ENCODE measurements around the gene EPM2A.
A peak's percentile ranks its signal among the peaks of the same experiment; 100 is the strongest.
"Not testable (repeated sequence)": the region's sequence is repeated elsewhere in the genome, so short reads cannot be mapped to it uniquely, and the experiment has no call there.

The EPM2A gene

DNA sequence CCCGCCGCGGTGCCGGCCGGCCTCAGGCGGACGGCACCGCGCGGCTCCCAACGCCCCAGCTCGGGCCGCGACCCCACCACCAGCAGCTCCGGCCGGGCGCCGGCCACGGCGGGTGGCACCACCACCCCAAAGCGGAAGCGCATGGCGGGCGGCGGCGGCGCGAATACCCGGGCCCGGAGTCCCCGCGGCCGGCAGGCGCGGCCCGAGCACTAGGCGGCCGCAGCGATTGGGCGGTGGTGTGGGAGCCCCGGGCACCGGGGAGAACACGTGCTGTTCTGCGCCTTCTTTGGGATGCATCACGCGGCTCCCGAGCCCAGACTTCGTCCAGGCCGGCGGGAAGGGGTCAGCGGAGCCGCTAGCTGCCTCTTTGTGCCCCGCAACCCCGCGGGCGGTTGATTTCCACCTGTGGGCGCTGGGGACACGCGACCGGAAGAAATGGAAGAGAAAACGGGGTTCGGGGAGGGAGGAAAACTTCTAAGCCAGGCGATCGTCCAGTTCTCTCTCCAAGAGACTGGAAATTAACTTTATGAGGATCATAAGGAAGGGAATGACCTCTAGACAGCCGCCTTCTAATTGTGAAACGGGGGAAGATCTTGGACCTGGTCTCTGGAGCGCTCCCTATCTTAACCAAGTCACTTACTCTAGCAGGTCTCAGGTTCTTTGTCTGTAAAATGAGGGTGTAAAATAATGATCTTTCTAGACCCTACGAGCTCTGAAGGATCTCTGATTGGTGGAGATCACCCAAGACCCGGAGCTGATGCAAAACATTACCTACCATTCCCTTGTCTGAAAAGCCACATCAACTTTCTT lies at the start of gene EPM2A:
Gene EPM2A (minus strand): TSS at position 165 of the 810 bp plus-strand sequence. CDS start 22 bp downstream, at position 143.
- DNase-seq, result peak; percentile 67 to 68

DNA sequence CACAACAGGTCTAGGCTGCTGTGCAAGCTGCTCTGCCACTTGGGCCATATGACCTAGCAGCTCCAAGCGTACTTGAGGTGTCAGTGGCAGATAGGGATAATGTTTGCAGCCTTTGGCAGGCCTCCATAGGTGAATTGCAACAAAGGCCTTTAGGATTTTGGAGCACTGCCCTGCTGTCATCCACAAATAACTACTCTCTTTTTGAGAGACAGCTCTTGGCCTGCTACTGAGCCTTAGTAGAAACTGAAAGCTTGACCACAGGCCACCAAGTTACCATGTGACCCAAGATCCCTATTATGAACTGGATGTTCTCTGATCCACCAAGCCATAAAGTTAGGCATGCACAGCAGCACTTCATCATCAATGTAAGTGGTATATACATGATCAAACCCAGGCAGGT lies 49.4 kb upstream of the EPM2A start:
- no peak for DNase-seq

DNA sequence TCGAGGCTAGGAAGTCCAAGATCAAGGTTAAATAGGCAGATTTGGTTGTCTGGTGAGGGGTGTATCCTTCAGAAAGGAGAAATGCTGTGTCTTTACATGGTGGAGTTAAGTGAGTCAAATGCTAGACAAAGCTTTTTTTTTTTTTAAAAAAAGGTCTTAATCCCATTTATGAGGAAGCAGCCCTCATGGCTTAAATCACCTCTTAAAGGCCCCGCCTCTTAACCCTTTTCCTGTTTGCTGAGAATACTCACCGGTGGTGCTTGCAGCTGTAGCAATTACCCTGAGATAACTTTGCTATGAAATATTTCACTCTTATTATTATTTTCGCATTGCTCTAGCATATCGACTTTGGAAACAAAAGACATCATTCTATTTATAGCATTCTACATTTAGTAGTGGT lies 48.5 kb upstream of the EPM2A start:
- DNase-seq, result no peak

GRCh38 chr6:145772846-145773245 lies 37.5 kb upstream of the EPM2A start:
- no peak for DNase-seq

DNA sequence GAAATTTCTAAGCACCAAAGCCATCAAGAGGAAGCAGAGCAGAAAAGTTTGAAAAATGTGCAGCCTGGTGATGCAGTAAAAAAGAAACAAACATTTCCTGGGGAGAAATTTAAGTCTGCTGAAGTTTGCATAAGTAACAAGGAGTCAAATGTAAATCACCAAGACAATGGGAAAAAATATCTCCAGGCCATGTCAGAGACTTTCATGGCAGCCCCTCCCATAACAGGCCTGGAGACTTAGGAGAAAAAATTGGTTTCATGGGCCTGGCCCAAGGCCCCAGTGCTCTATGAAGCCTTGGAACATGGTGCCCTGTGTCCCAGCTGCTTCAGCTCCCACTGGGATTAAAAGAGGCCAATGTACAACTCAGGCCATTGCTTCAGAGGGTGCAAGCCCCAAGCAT lies 30.1 kb upstream of the EPM2A start:
- DNase-seq, result no peak

DNA sequence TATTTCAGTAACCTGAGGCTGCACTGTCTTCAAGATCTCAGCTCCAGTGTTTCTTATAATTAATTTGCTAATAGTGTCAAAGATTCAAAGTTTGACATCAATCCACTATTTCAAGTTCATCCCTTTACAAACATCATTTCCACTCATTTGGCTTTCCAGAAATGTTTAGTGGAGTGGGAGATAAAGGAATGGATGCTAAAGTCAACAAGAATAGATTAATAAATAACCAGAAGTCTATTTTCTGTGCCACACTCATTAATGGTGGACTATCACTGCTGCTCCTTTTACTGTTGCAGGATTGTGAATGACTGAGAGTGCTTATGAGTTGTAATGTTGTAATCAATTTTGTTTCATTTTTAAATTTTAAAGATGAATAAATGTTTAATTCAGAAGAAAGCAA lies 28.4 kb upstream of the EPM2A start:
- no peak for DNase-seq

GRCh38 chr6:145761584-145761983 lies 26.3 kb upstream of the EPM2A start:
- no peak for DNase-seq

- DNase-seq, result no peak
These were observed 22.8 kb upstream of the EPM2A start for GRCh38 chr6:145758113-145758512.

- DNase-seq, result peak in 1 of 2 donors; percentile 2
These were observed 20.9 kb upstream of the EPM2A start for GRCh38 chr6:145756170-145756662.

DNA sequence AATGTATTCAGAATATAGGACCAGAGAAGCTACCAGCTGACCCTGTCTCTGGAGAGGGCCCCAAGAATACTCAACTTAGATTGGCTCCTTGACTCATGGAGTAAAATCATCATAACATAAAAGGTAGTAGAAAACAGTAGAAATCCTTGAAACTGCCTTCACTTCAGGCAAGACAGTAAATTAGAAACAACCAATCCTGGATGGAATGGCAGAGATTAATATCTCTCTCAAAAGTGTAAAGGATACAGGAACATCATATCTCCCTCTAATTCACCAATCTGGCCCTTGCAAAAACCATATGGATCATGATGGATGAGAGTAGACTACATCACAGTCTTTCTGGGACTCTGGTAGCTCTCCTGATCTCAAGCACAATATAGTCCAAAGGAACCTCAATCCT lies 20.4 kb upstream of the EPM2A start:
- DNase-seq, result no peak

DNA sequence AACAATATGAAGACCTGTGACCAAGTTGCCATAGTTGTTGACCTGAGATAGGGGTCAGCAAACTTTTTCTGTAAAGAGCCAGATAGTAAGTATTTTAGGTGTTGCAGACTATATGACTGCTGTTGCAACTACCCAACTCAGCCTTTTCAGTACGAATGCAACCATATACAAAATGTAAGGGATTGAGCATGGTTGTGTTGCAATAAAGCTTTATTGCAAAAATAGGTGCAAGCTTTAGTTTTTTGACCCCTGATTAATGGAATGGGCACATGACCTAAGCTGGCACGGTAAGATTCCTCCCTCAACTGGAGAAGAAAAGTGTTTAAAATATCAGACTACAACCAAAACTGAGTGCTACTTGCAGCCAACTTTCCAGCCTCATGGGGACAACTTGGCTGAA lies 17.3 kb upstream of the EPM2A start:
- DNase-seq, result no peak

- DNase-seq, result no peak
These were observed 14.3 kb upstream of the EPM2A start for GRCh38 chr6:145749632-145750031.

- no peak for DNase-seq
These were observed 10.5 kb upstream of the EPM2A start for GRCh38 chr6:145745861-145746260.

DNA sequence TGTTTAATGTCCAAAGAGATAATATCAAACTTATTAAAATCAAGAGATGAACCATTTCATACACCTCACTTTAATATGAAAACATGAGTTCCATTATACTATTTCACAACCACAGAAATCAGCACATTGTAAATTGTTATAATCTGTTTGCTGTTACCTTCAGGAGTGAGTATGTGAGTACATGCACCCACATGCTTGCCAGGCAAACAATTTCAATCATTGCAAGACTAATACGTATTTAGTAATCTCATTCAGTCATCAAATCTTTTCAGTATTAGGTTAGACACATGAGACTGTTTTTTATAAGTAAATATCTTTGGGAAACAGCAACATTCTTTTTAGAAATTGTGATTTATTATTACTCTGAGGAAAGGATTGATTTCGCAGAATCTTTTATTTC lies 9.3 kb upstream of the EPM2A start:
- DNase-seq, result no peak

- no peak for DNase-seq
These were observed 8.0 kb upstream of the EPM2A start for GRCh38 chr6:145743332-145743731.

DNA sequence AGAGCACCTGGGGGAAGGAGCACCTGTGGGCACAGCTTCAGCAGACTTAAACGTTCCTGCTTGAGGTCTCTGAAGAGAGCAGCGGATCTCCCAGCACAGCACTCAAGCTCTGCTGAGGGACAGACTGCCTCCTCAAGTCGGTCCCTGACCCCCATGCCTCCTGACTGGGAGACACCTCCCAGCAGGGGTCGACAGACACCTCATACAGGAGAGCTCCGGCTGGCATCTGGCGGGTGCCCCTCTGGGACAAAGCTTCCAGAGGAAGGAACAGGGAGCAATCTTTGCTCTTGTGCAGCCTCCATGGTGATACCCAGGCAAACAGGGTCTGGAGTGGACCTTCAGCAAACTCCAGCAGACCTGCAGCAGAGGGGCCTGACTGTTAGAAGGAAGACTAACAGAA lies 7.2 kb upstream of the EPM2A start:
- DNase-seq, result not testable (repeated sequence)

GRCh38 chr6:145739685-145740084 lies 4.4 kb upstream of the EPM2A start:
- DNase-seq, result not testable (repeated sequence)

GRCh38 chr6:145738265-145738664 lies 2.9 kb upstream of the EPM2A start:
- DNase-seq, result no peak

DNA sequence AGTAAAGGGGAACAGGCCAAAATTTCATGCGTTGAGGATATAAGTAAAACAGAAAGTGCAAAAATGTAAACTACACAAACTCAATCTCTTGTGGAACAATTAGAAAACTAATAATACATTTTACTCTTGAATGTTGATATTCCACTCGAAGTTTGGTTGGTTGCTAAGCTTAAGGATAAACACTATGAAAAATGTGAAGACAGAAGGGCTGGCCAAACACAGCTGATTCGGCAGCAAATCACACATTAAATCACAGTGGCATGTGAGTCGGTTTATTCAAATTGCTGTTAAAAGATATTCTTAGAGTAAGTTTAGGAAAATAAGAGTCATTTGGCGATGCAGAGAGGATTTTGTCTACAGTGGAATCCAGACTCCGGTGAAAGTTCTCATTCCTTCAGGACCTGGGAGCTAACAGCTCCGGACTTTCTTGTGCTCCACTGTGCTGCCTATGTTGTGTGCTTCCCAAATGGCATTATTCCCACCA lies 1.4 kb upstream of the EPM2A start:
- no peak for DNase-seq

DNA sequence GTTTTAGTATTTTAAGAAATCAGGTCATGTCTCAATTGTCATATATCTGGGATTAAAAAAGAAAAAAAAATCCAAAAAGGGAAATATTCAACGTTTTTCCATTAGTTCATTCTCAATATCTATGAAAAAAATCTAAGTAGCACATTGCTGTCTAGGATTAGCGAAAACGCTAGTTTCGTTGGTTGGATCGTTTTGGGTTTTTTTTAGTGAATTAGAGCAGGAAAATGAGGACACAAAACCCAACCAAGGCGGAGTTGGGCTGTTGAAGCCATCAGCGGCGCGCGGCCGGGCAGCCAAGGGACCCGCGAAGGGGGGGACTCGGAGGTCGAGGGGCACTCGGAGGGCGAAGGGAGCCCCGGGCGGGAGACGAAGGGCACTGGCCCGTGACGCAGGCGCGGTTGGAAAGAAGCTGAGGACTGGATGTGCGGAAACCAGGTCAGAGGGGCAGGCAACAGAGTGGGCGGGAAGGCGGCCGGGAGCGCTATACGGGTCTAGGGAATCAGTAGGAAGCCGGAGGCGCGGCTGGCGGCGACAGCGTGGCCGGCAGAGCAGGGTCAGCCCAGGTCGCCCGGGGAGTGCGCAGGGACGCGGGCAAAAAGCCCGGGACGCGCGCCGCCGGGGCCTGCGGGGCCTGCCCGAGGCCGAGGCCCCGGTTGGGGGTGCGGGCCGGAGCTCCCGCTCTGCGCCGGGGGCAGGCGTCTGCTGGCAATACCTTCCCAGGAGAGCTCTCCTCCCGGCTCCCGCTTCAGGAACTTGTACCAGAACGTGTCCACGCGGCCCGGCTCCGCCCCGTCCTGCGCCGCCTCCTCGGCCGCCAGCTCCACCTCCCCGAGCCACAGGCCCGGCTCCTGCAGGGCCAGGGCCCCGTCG lies 599 bp downstream of the EPM2A start:
- peak; percentile 61 to 62 for DNase-seq

- DNase-seq, result no peak
These were observed 1.5 kb downstream of the EPM2A start for GRCh38 chr6:145733810-145734209.

- DNase-seq, result no peak
These were observed 2.1 kb downstream of the EPM2A start for GRCh38 chr6:145733207-145733606.

- DNase-seq, result no peak
These were observed 3.9 kb downstream of the EPM2A start for GRCh38 chr6:145731447-145731846.

GRCh38 chr6:145729887-145730286 lies 5.4 kb downstream of the EPM2A start:
- no peak for DNase-seq

Measured in CD4-positive, alpha-beta T cell treated with Interleukin-1 beta for 1 hour (primary cell).